HCT116 (cell line): Measurements from ENCODE around the gene THAP3.
A peak's percentile ranks its signal among the peaks of the same experiment; 100 is the strongest.

Source experiments
- CBX3 ChIP-seq: IDR thresholded peaks from 2 replicates; pipeline ENCODE4 v1.6.1; 2012; ENCODE audit warnings: low read depth
- EZH2 ChIP-seq: fragments of 200-600 bp; sonication (generic); IDR thresholded peaks from 2 replicates; pipeline ENCODE4 v1.6.1; 2017; ENCODE audit warnings: antibody characterized with exemption, mixed run types
- POLR2A ChIP-seq: IDR thresholded peaks from 2 replicates; pipeline ENCODE4 v1.7.0; 2011; ENCODE audit warnings: borderline replicate concordance; ENCODE audit not compliant: insufficient read depth, insufficient read length; ENCODE audit errors: extremely low read depth
- POLR2AphosphoS5 ChIP-seq: IDR thresholded peaks from 2 replicates; pipeline ENCODE4 v1.6.1; 2011; ENCODE audit warnings: mild to moderate bottlenecking, low read depth, low read length, moderate library complexity
- YY1 ChIP-seq: IDR thresholded peaks from 2 replicates; pipeline ENCODE4 v1.6.1; 2011; ENCODE audit warnings: low read length, low read depth, moderate library complexity, mild to moderate bottlenecking; ENCODE audit not compliant: insufficient replicate concordance; ENCODE audit errors: extremely low read depth
- TF ChIP-seq, protein P1 (sequence below), 3 experiments: fragments of 200-600 bp in 1 of 3; sonication (generic) in 1 of 3; IDR thresholded peaks in 2 of 3; conservative IDR thresholded peaks in 1 of 3; 2 replicates each; pipeline ENCODE4 v1.5.1; 2012 to 2017; ENCODE audit warnings: low read depth in 2 of 3, low read length in 2 of 3, antibody characterized with exemption in 1 of 3, borderline replicate concordance in 1 of 3, control low read depth in 1 of 3, mild to moderate bottlenecking in 1 of 3, mixed read lengths in 1 of 3, mixed run types in 1 of 3, moderate library complexity in 1 of 3; ENCODE audit not compliant: insufficient read depth in 1 of 3
- TF ChIP-seq, protein P2 (sequence below): IDR thresholded peaks from 2 replicates; pipeline ENCODE4 v1.6.1; 2012; ENCODE audit warnings: low read depth
- TF ChIP-seq, protein P3 (sequence below): IDR thresholded peaks from 2 replicates; pipeline ENCODE4 v1.6.1; 2012

DNA sequence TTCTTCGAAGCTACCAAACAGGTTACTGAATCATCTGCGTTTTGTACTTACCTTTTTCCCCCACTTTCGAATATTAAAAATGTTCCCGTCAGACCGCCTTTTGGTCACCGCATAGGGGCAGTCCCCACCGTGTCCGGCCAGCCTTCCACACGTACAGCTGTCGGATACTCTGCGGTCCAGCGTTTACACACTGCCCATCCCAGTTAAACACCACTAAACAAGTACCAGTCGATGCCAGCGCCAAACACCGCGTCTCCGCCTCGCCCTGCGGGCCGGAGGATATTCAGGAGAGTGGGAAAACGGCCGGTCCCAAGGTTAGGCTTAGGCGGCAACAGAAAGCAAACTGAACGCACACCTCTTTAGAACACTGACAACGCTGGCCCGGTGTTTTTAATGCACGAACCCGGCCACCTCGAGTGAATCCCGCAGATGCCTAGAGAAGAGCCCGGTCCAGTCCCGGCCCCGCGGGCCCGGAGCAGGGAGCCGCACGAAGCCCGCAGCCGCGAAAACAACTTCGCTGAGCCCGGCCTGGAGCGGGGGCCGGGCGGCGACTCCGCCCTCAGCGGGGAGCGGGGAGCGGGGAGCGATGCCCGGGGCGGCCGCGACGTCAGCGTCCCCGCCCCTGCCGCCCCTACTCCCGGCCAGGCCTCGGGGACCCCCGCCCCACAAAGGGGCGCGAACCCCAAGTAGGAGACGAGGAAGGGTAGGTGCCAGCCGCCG lies 11.9 kb upstream of the THAP3 start:
- TF ChIP-seq CBX3 (no peak), POLR2AphosphoS5 (0 out of 2 replicates have a peak, but pooled peaks have one; percentile 1), POLR2A (no peak), YY1 (no peak), EZH2 (no peak)
- TF ChIP-seq, protein P1, sequence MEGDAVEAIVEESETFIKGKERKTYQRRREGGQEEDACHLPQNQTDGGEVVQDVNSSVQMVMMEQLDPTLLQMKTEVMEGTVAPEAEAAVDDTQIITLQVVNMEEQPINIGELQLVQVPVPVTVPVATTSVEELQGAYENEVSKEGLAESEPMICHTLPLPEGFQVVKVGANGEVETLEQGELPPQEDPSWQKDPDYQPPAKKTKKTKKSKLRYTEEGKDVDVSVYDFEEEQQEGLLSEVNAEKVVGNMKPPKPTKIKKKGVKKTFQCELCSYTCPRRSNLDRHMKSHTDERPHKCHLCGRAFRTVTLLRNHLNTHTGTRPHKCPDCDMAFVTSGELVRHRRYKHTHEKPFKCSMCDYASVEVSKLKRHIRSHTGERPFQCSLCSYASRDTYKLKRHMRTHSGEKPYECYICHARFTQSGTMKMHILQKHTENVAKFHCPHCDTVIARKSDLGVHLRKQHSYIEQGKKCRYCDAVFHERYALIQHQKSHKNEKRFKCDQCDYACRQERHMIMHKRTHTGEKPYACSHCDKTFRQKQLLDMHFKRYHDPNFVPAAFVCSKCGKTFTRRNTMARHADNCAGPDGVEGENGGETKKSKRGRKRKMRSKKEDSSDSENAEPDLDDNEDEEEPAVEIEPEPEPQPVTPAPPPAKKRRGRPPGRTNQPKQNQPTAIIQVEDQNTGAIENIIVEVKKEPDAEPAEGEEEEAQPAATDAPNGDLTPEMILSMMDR (IDR thresholded peaks at IDR 0.05 in 2 of 3, conservative IDR thresholded peaks at IDR 0.05 in 1 of 3; ENCODE audit: borderline replicate concordance in 1 of 3, insufficient read depth in 1 of 3, low read depth in 2 of 3, low read length in 2 of 3) = no peak
- TF ChIP-seq, protein P2, sequence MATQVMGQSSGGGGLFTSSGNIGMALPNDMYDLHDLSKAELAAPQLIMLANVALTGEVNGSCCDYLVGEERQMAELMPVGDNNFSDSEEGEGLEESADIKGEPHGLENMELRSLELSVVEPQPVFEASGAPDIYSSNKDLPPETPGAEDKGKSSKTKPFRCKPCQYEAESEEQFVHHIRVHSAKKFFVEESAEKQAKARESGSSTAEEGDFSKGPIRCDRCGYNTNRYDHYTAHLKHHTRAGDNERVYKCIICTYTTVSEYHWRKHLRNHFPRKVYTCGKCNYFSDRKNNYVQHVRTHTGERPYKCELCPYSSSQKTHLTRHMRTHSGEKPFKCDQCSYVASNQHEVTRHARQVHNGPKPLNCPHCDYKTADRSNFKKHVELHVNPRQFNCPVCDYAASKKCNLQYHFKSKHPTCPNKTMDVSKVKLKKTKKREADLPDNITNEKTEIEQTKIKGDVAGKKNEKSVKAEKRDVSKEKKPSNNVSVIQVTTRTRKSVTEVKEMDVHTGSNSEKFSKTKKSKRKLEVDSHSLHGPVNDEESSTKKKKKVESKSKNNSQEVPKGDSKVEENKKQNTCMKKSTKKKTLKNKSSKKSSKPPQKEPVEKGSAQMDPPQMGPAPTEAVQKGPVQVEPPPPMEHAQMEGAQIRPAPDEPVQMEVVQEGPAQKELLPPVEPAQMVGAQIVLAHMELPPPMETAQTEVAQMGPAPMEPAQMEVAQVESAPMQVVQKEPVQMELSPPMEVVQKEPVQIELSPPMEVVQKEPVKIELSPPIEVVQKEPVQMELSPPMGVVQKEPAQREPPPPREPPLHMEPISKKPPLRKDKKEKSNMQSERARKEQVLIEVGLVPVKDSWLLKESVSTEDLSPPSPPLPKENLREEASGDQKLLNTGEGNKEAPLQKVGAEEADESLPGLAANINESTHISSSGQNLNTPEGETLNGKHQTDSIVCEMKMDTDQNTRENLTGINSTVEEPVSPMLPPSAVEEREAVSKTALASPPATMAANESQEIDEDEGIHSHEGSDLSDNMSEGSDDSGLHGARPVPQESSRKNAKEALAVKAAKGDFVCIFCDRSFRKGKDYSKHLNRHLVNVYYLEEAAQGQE = no peak
- TF ChIP-seq, protein P3, sequence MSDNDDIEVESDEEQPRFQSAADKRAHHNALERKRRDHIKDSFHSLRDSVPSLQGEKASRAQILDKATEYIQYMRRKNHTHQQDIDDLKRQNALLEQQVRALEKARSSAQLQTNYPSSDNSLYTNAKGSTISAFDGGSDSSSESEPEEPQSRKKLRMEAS = 0 out of 2 replicates have a peak, but pooled peaks have one; percentile 17
